ENCODE results near the gene PRKCZ. TPM values are rescaled to one million over a fixed set of nuclear protein-coding genes. Genes with fewer than 3 reads are reported as not detected.

The PRKCZ gene
- polyA plus RNA-seq, 3 donors, result 0.74 to 1.9 (median 1.4) TPM

DNA sequence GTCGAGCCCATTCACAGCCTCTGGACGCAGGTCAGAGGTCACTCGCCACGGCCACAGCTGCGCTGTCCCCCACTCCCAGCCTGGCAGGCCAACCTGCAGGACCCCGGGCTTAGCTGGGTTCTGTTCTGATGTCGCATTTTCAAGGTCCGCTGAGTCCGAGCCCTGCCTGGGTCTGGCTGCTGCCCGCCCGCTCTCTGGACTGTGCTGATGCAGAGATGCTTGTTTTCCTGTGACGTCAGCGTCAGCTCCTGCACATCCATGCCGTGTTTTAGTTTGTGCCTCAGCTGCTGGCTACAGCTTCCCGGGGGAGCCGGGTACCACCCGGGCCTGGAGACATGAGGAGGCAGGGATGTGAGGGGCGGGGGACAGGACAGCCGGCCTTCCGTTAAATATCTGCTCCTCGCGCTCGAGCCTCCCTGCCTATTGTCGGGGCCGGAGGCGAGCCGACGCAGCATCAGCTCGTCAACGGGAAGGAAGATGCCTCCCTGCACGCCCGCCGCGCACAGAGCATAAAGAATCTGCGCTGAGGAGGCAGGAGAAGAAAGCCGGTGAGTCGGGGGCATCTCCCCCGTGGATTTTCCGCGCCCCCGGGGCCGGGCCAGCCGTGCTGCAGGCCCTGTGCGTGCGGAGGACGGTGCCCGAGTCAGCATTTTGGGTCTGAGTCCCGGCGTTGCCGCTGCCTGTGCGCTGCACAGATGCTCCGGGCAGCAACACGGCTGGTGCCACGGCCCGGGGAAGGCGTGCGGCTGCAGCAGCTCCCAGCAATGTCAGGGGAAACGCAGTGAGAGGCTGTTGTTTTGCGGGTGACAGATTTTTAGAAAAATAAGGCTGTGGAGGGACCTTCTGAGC, 23.4 kb downstream of the PRKCZ start:
- TF ChIP-seq, protein P1, sequence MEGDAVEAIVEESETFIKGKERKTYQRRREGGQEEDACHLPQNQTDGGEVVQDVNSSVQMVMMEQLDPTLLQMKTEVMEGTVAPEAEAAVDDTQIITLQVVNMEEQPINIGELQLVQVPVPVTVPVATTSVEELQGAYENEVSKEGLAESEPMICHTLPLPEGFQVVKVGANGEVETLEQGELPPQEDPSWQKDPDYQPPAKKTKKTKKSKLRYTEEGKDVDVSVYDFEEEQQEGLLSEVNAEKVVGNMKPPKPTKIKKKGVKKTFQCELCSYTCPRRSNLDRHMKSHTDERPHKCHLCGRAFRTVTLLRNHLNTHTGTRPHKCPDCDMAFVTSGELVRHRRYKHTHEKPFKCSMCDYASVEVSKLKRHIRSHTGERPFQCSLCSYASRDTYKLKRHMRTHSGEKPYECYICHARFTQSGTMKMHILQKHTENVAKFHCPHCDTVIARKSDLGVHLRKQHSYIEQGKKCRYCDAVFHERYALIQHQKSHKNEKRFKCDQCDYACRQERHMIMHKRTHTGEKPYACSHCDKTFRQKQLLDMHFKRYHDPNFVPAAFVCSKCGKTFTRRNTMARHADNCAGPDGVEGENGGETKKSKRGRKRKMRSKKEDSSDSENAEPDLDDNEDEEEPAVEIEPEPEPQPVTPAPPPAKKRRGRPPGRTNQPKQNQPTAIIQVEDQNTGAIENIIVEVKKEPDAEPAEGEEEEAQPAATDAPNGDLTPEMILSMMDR (IDR thresholded peaks at IDR 0.05), result no peak
- intact Hi-C loops (cut with micrococcal nuclease), result no loop called here
- H3K4me3 Mint-ChIP-seq, result no peak overlapping the region
- no peak overlapping the region for H3K9ac ChIP-seq (ENCODE audit: insufficient read depth, low read length, poor library complexity, severe bottlenecking)
- H3K36me3 Mint-ChIP-seq, result no peaks in the 10 kb centered on the region
- H3K9me3 Mint-ChIP-seq, result peaks cover 9 to 18% (median 16%) of the 10 kb centered on the region in 7 donors
- peaks cover under 1 to 6% (median 2%) of the 10 kb centered on the region in 3 donors for H3K27me3 Mint-ChIP-seq (ENCODE audit: low read depth in 3 of 3)
- no peaks in the 10 kb centered on the region for H4K20me1 ChIP-seq (ENCODE audit: insufficient read depth, low read length)
- H3K27me3 ChIP-seq (ENCODE audit: control insufficient read depth in 2 of 2, insufficient read depth in 2 of 2, low read length in 2 of 2), result no peaks in the 10 kb centered on the region
- no peak overlapping the region for H3K4me2 ChIP-seq (replicated peaks; ENCODE audit: extremely low read depth, low read length, poor library complexity, severe bottlenecking)
- peaks cover 9 to 14% of the 10 kb centered on the region in 2 donors for H3K9me3 ChIP-seq (replicated peaks in 1 of 2; ENCODE audit: control insufficient read depth in 1 of 2, insufficient read depth in 1 of 2, low read length in 2 of 2)
- no peaks in the 10 kb centered on the region for H3K79me2 ChIP-seq (ENCODE audit: insufficient read depth, low read length)
- H3K27ac Mint-ChIP-seq, result no peak overlapping the region
- WGBS (ENCODE audit: insufficient coverage), result 95% methylated on average over 51 of the region's 59 CpGs
- H3K4me1 Mint-ChIP-seq, result no peaks in the 10 kb centered on the region
- DNase-seq, result no peak
- H3K27ac ChIP-seq (ENCODE audit: low read depth in 1 of 2, low read length in 2 of 2), result no peak overlapping the region
- no peaks in the 10 kb centered on the region for H3K4me1 ChIP-seq (ENCODE audit: control insufficient read depth in 1 of 2, insufficient read depth in 2 of 2, low read length in 2 of 2)
- no peaks in the 10 kb centered on the region for H3K36me3 ChIP-seq (replicated peaks in 1 of 2; ENCODE audit: control insufficient read depth in 1 of 2, insufficient read depth in 2 of 2, low read length in 2 of 2)
- no peak overlapping the region for H3K4me3 ChIP-seq (replicated peaks in 1 of 3; ENCODE audit: low read depth in 2 of 3, low read length in 3 of 3)
- H2AFZ ChIP-seq (ENCODE audit: insufficient read depth, low read depth, low read length, poor library complexity, severe bottlenecking), result no peak overlapping the region

- intact Hi-C loops (cut with micrococcal nuclease), result no loop called here
- no peak overlapping the region for H3K27ac Mint-ChIP-seq
- peaks cover 11 to 26% (median 22%) of the 10 kb centered on the region in 7 donors for H3K9me3 Mint-ChIP-seq
- no peak for DNase-seq
- Histone ChIP-seq H3K36me3 (replicated peaks in 1 of 2; ENCODE audit: control insufficient read depth in 1 of 2, insufficient read depth in 2 of 2, low read length in 2 of 2) (no peaks in the 10 kb centered on the region), H4K20me1 (ENCODE audit: insufficient read depth, low read length) (no peaks in the 10 kb centered on the region), H3K27me3 (ENCODE audit: control insufficient read depth in 2 of 2, insufficient read depth in 2 of 2, low read length in 2 of 2) (no peaks in the 10 kb centered on the region), H2AFZ (ENCODE audit: insufficient read depth, low read depth, low read length, poor library complexity, severe bottlenecking) (no peak overlapping the region), H3K4me1 (ENCODE audit: control insufficient read depth in 1 of 2, insufficient read depth in 2 of 2, low read length in 2 of 2) (no peaks in the 10 kb centered on the region), H3K27ac (ENCODE audit: low read depth in 1 of 2, low read length in 2 of 2) (no peak overlapping the region), H3K4me2 (replicated peaks; ENCODE audit: extremely low read depth, low read length, poor library complexity, severe bottlenecking) (no peak overlapping the region), H3K4me3 (replicated peaks in 1 of 3; ENCODE audit: low read depth in 2 of 3, low read length in 3 of 3) (no peak overlapping the region), H3K9ac (ENCODE audit: insufficient read depth, low read length, poor library complexity, severe bottlenecking) (no peak overlapping the region), H3K79me2 (ENCODE audit: insufficient read depth, low read length) (no peaks in the 10 kb centered on the region), H3K9me3 (replicated peaks in 1 of 2; ENCODE audit: control insufficient read depth in 1 of 2, insufficient read depth in 1 of 2, low read length in 2 of 2) (peaks cover 16 to 22% of the 10 kb centered on the region in 2 donors)
- H3K4me1 Mint-ChIP-seq, result no peaks in the 10 kb centered on the region
- 91% methylated on average over 13 of the region's 19 CpGs for WGBS (ENCODE audit: insufficient coverage)
- TF ChIP-seq, protein P1 (IDR thresholded peaks at IDR 0.05), result no peak
- H3K27me3 Mint-ChIP-seq (ENCODE audit: low read depth in 3 of 3), result peaks cover 1 to 7% (median 3%) of the 10 kb centered on the region in 3 donors
- H3K36me3 Mint-ChIP-seq, result no peaks in the 10 kb centered on the region
- H3K4me3 Mint-ChIP-seq, result no peak overlapping the region
Observed at GRCh38 chr1:2074396-2074795, 24.2 kb downstream of the PRKCZ start.
